Activated CD4-positive, alpha-beta T cell treated with anti-CD3 and anti-CD28 coated beads, Interleukin-2, amount 10 ng/mL, durations not matched to agents 7 days and 5 days (primary cell): ENCODE measurements around the gene AUH. TPM values are rescaled to one million over a fixed set of nuclear protein-coding genes. Genes with fewer than 3 reads are reported as not detected.
"Not testable (repeated sequence)": the region's sequence is repeated elsewhere in the genome, so short reads cannot be mapped to it uniquely, and the experiment has no call there.

Experiments
- CTCF ChIA-PET: fragments of 350-600 bp; sonication (Branson Sonifier 250); formaldehyde crosslinking; loops from one replicate; lab custom pipeline; 2021; ENCODE audit warnings: antibody characterized with exemption; lab: Charles Lee
- POLR2A ChIA-PET: fragments of 350-600 bp; sonication (Branson Sonifier 250); formaldehyde crosslinking; loops from one replicate; lab custom pipeline; 2021; ENCODE audit warnings: antibody characterized with exemption; lab: Charles Lee
- DNase-seq: peaks from one replicate; pipeline ENCODE4 v3.0.0-alpha.2; 2020
- H3K27ac Mint-ChIP-seq: one replicate; pipeline ENCODE4 v1.8.0; 2021; ENCODE audit warnings: mild to moderate bottlenecking, moderate library complexity, mixed read lengths
- H3K27me3 Mint-ChIP-seq: one replicate; pipeline ENCODE4 v1.8.0; 2021; ENCODE audit warnings: mixed read lengths
- H3K36me3 Mint-ChIP-seq: one replicate; pipeline ENCODE4 v1.8.0; 2021; ENCODE audit warnings: low read depth, mixed read lengths
- H3K4me1 Mint-ChIP-seq: one replicate; pipeline ENCODE4 v1.8.0; 2021; ENCODE audit warnings: mixed read lengths
- H3K4me3 Mint-ChIP-seq: one replicate; pipeline ENCODE4 v1.8.0; 2021; ENCODE audit warnings: mild to moderate bottlenecking, moderate library complexity, mixed read lengths
- H3K9me3 Mint-ChIP-seq: one replicate; pipeline ENCODE4 v1.8.0; 2021; ENCODE audit warnings: mixed read lengths
- total RNA-seq, 2 experiments: library from RNA; stranded (reverse); gene quantifications; one replicate each; pipeline ENCODE4 v1.2.3, GENCODE V29; 2021

The AUH gene
- total RNA-seq, 2 experiments from 2014 or later, result 16.8 to 17.0 TPM

GRCh38 chr9:91371894-91372293 lies 10.2 kb upstream of the AUH start:
- Mint-ChIP-seq H3K9me3 (no peaks in the 10 kb centered on the region), H3K27ac (no peak overlapping the region), H3K27me3 (no peaks in the 10 kb centered on the region), H3K36me3 (no peaks in the 10 kb centered on the region), H3K4me1 (peaks cover 7% of the 10 kb centered on the region), H3K4me3 (no peak overlapping the region)
- ChIA-PET POLR2A (interaction anchor here (0.5 kb wide), 1 partner anchor 342 kb away, joined by 4 read pairs; no protein-coding TSS in a partner anchor), CTCF (no interaction called here)
- DNase-seq, result no peak

- DNase-seq, H3K36me3 Mint-ChIP-seq, POLR2A ChIA-PET, H3K27me3 Mint-ChIP-seq, CTCF ChIA-PET, H3K9me3 Mint-ChIP-seq, H3K27ac Mint-ChIP-seq, H3K4me3 Mint-ChIP-seq, H3K4me1 Mint-ChIP-seq: not testable (repeated sequence)
Observed at GRCh38 chr9:91370006-91370405, 8.3 kb upstream of the AUH start.

GRCh38 chr9:91364702-91365101 lies 3.0 kb upstream of the AUH start:
- POLR2A ChIA-PET, result no interaction called here
- no peak overlapping the region for H3K4me3 Mint-ChIP-seq

GRCh38 chr9:91364005-91364404 lies 2.3 kb upstream of the AUH start:
- no peaks in the 10 kb centered on the region for H3K27me3 Mint-ChIP-seq
- CTCF ChIA-PET, result no interaction called here
- H3K9me3 Mint-ChIP-seq, result no peaks in the 10 kb centered on the region
- no peak overlapping the region for H3K27ac Mint-ChIP-seq
- H3K4me1 Mint-ChIP-seq, result peaks cover 27% of the 10 kb centered on the region
- no peak for DNase-seq
- H3K36me3 Mint-ChIP-seq, result peaks cover 2% of the 10 kb centered on the region
- POLR2A ChIA-PET, result no interaction called here
- no peak overlapping the region for H3K4me3 Mint-ChIP-seq

More at GRCh38 chr9:91364702-91365101, 3.0 kb upstream of the AUH start:
- CTCF ChIA-PET, result interaction anchor here (0.5 kb wide), 1 partner anchor 32 kb away, joined by 3 read pairs; no protein-coding TSS in a partner anchor
- H3K27me3 Mint-ChIP-seq, result no peaks in the 10 kb centered on the region
- no peaks in the 10 kb centered on the region for H3K9me3 Mint-ChIP-seq
- H3K36me3 Mint-ChIP-seq, result peaks cover under 1% of the 10 kb centered on the region
- H3K4me1 Mint-ChIP-seq, result peaks cover 20% of the 10 kb centered on the region
- no peak for DNase-seq
- no peak overlapping the region for H3K27ac Mint-ChIP-seq

GRCh38 chr9:91362051-91362611 lies 413 bp upstream of the AUH start:
- H3K36me3 Mint-ChIP-seq, result peaks cover 9% of the 10 kb centered on the region
- ChIA-PET CTCF (interaction anchor here (0.7 to 1.1 kb wide), 2 partner anchors 38 to 64 kb away, joined by 3 to 4 read pairs; no protein-coding TSS in a partner anchor), POLR2A (interaction anchor here (1.4 kb wide), 1 partner anchor 198 kb away, joined by 4 read pairs; no protein-coding TSS in a partner anchor)
- H3K27me3 Mint-ChIP-seq, result no peaks in the 10 kb centered on the region
- H3K4me1 Mint-ChIP-seq, result peaks cover 46% of the 10 kb centered on the region
- H3K27ac Mint-ChIP-seq, result peak overlapping the region; percentile 84
- no peak for DNase-seq
- H3K9me3 Mint-ChIP-seq, result no peaks in the 10 kb centered on the region
- peak overlapping the region; percentile 93 for H3K4me3 Mint-ChIP-seq

- Mint-ChIP-seq H3K36me3 (peaks cover 20% of the 10 kb centered on the region), H3K4me3 (peak overlapping the region; percentile 93), H3K4me1 (peaks cover 57% of the 10 kb centered on the region), H3K9me3 (no peaks in the 10 kb centered on the region), H3K27ac (peak overlapping the region; percentile 93), H3K27me3 (no peaks in the 10 kb centered on the region)
- POLR2A ChIA-PET, result interaction anchor here (0.6 to 1.4 kb wide), 3 partner anchors 63 to 323 kb away, joined by 3 to 10 read pairs (median 4); partner anchors contain the start of gene NFIL3
- DNase-seq, result no peak
- CTCF ChIA-PET, result interaction anchor here (1.0 to 1.4 kb wide), 6 partner anchors 50 to 446 kb away, joined by 3 to 6 read pairs (median 4); no protein-coding TSS in a partner anchor
Observed at GRCh38 chr9:91360551-91361290, 997 bp downstream of the AUH start.

GRCh38 chr9:91359734-91360470 lies 1.8 kb downstream of the AUH start:
- H3K27me3 Mint-ChIP-seq, result no peaks in the 10 kb centered on the region
- ChIA-PET POLR2A (interaction anchor here (0.6 to 1.2 kb wide), 6 partner anchors 46 to 323 kb away, joined by 3 to 10 read pairs (median 3); partner anchors contain the start of gene NFIL3), CTCF (interaction anchor here (0.8 to 2.6 kb wide), 7 partner anchors 13 to 353 kb away, joined by 3 to 7 read pairs (median 4); partner anchors contain the start of gene NFIL3)
- peaks cover 27% of the 10 kb centered on the region for H3K36me3 Mint-ChIP-seq
- no peaks in the 10 kb centered on the region for H3K9me3 Mint-ChIP-seq
- DNase-seq, result peak; percentile 20
- H3K4me3 Mint-ChIP-seq, result peak overlapping the region; percentile 93
- peaks cover 61% of the 10 kb centered on the region for H3K4me1 Mint-ChIP-seq
- H3K27ac Mint-ChIP-seq, result peak overlapping the region; percentile 93

- H3K36me3 Mint-ChIP-seq, result peaks cover 33% of the 10 kb centered on the region
- CTCF ChIA-PET, result interaction anchor here (0.8 to 2.6 kb wide), 8 partner anchors 13 to 445 kb away, joined by 3 to 7 read pairs (median 3); partner anchors contain the start of gene NFIL3
- DNase-seq, result no peak
- H3K27me3 Mint-ChIP-seq, result no peaks in the 10 kb centered on the region
- H3K9me3 Mint-ChIP-seq, result no peaks in the 10 kb centered on the region
- H3K4me3 Mint-ChIP-seq, result peak overlapping the region; percentile 93
- H3K27ac Mint-ChIP-seq, result peak overlapping the region; percentile 83
- POLR2A ChIA-PET, result interaction anchor here (0.6 to 1.2 kb wide), 5 partner anchors 64 to 212 kb away, joined by 3 to 7 read pairs (median 3); partner anchors contain the start of gene NFIL3
- H3K4me1 Mint-ChIP-seq, result peaks cover 65% of the 10 kb centered on the region
Observed at GRCh38 chr9:91359083-91359482, 2.6 kb downstream of the AUH start.

GRCh38 chr9:91354881-91355280 lies 6.8 kb downstream of the AUH start:
- H3K36me3 Mint-ChIP-seq, result peaks cover 42% of the 10 kb centered on the region
- no peak for DNase-seq
- H3K9me3 Mint-ChIP-seq, result no peaks in the 10 kb centered on the region
- H3K27ac Mint-ChIP-seq, result no peak overlapping the region
- H3K4me1 Mint-ChIP-seq, result peaks cover 51% of the 10 kb centered on the region
- no peak overlapping the region for H3K4me3 Mint-ChIP-seq
- no peaks in the 10 kb centered on the region for H3K27me3 Mint-ChIP-seq
- ChIA-PET CTCF (interaction anchor here (1.4 to 2.9 kb wide), 2 partner anchors 9 to 12 kb away, joined by 8 to 15 read pairs; no protein-coding TSS in a partner anchor), POLR2A (no interaction called here)

GRCh38 chr9:91349115-91349555 lies 12.6 kb downstream of the AUH start:
- CTCF ChIA-PET, result no interaction called here
- peaks cover 3% of the 10 kb centered on the region for H3K9me3 Mint-ChIP-seq
- H3K4me3 Mint-ChIP-seq, result peak overlapping the region; percentile 10
- POLR2A ChIA-PET, result no interaction called here
- peaks cover 33% of the 10 kb centered on the region for H3K36me3 Mint-ChIP-seq
- no peaks in the 10 kb centered on the region for H3K27me3 Mint-ChIP-seq
- H3K27ac Mint-ChIP-seq, result peak overlapping the region; percentile 83
- DNase-seq, result no peak
- peaks cover 33% of the 10 kb centered on the region for H3K4me1 Mint-ChIP-seq

GRCh38 chr9:91348191-91348807 lies 13.4 kb downstream of the AUH start:
- H3K9me3 Mint-ChIP-seq, result peaks cover 3% of the 10 kb centered on the region
- CTCF ChIA-PET, result no interaction called here
- H3K4me1 Mint-ChIP-seq, result peaks cover 33% of the 10 kb centered on the region
- peaks cover 37% of the 10 kb centered on the region for H3K36me3 Mint-ChIP-seq
- POLR2A ChIA-PET, result no interaction called here
- no peak overlapping the region for H3K4me3 Mint-ChIP-seq
- DNase-seq, result no peak
- peak overlapping the region; percentile 65 for H3K27ac Mint-ChIP-seq
- no peaks in the 10 kb centered on the region for H3K27me3 Mint-ChIP-seq

GRCh38 chr9:91347377-91347776 lies 14.3 kb downstream of the AUH start:
- Mint-ChIP-seq H3K27me3 (no peaks in the 10 kb centered on the region), H3K9me3 (peaks cover 7% of the 10 kb centered on the region), H3K4me1 (peaks cover 32% of the 10 kb centered on the region), H3K4me3 (no peak overlapping the region), H3K27ac (no peak overlapping the region), H3K36me3 (peaks cover 45% of the 10 kb centered on the region)
- DNase-seq, result no peak
- CTCF ChIA-PET, result interaction anchor here (0.6 to 2.2 kb wide), 6 partner anchors 8 to 319 kb away, joined by 3 to 11 read pairs (median 3); no protein-coding TSS in a partner anchor
- POLR2A ChIA-PET, result interaction anchor here (0.7 kb wide), 1 partner anchor 10 kb away, joined by 4 read pairs; no protein-coding TSS in a partner anchor
